OCI-LY1 (cell line): ENCODE data around the gene PPP1CA.
A peak's percentile ranks its signal among the peaks of the same experiment; 100 is the strongest.

Experiments used
- H2AFZ ChIP-seq: fragments of 200-600 bp; sonication (generic), shearing (Covaris generic); 2 replicates; pipeline ENCODE4 v1.6.0; 2014; ENCODE audit warnings: antibody characterized with exemption, mild to moderate bottlenecking, low read length
- H3F3A ChIP-seq: fragments of 200-600 bp; sonication (generic), shearing (Covaris generic); 2 replicates; pipeline ENCODE4 v1.6.0; 2014; ENCODE audit warnings: mild to moderate bottlenecking, antibody characterized with exemption, low read length, moderate library complexity; ENCODE audit not compliant: insufficient read depth
- H3K27ac ChIP-seq: fragments of 200-600 bp; sonication (generic); 2 replicates; pipeline ENCODE4 v1.5.1; 2014; ENCODE audit warnings: low read length, mixed run types, mild to moderate bottlenecking, low read depth; ENCODE audit not compliant: poor library complexity, severe bottlenecking
- H3K27me3 ChIP-seq: fragments of 200-600 bp; sonication (generic); 2 replicates; pipeline ENCODE4 v1.6.0; 2014; ENCODE audit warnings: antibody characterized with exemption, mild to moderate bottlenecking, low read length, moderate library complexity; ENCODE audit not compliant: insufficient read depth
- H3K36me3 ChIP-seq: fragments of 200-600 bp; sonication (generic); 2 replicates; pipeline ENCODE4 v1.6.1; 2014; ENCODE audit warnings: mild to moderate bottlenecking, antibody characterized with exemption, low read length, moderate library complexity, mixed read lengths; ENCODE audit not compliant: insufficient read depth
- H3K4me1 ChIP-seq: fragments of 200-600 bp; sonication (generic); 2 replicates; pipeline ENCODE4 v1.5.1; 2014; ENCODE audit warnings: mild to moderate bottlenecking, low read length, moderate library complexity; ENCODE audit not compliant: insufficient read depth, severe bottlenecking
- H3K4me2 ChIP-seq: fragments of 200-600 bp; sonication (generic), shearing (Covaris generic); 2 replicates; pipeline ENCODE4 v1.6.1; 2014; ENCODE audit warnings: low read length
- H3K4me3 ChIP-seq: fragments of 200-600 bp; sonication (generic); 2 replicates; pipeline ENCODE4 v1.5.1; 2014; ENCODE audit warnings: low read length, low read depth, mild to moderate bottlenecking, mixed read lengths; ENCODE audit not compliant: poor library complexity, severe bottlenecking
- H3K79me2 ChIP-seq: fragments of 200-600 bp; shearing (Covaris generic); 2 replicates; pipeline ENCODE4 v1.6.1; 2016; ENCODE audit warnings: mixed run types, low read length, mixed read lengths; ENCODE audit not compliant: insufficient read depth
- H3K9ac ChIP-seq: fragments of 200-600 bp; sonication (generic), shearing (Covaris generic); 2 replicates; pipeline ENCODE4 v1.6.1; 2014; ENCODE audit warnings: mild to moderate bottlenecking, low read length, mixed read lengths
- H3K9me2 ChIP-seq: fragments of 200-600 bp; sonication (generic), shearing (Covaris generic); 2 replicates; pipeline ENCODE4 v1.6.1; 2014; ENCODE audit warnings: low read depth, mild to moderate bottlenecking, low read length, mixed read lengths
- H3K9me3 ChIP-seq: fragments of 200-600 bp; shearing (Covaris generic); 2 replicates; pipeline ENCODE4 v1.6.1; 2014; ENCODE audit warnings: low read length, mixed read lengths
- H4K20me1 ChIP-seq: fragments of 200-600 bp; sonication (generic), shearing (Covaris generic); 2 replicates; pipeline ENCODE4 v1.6.0; 2016; ENCODE audit warnings: mild to moderate bottlenecking, low read length; ENCODE audit not compliant: insufficient read depth
- CTCF ChIP-seq: fragments of 200-600 bp; sonication (generic), shearing (Covaris generic); IDR thresholded peaks from 2 replicates; pipeline ENCODE4 v1.5.1; 2017; ENCODE audit warnings: mild to moderate bottlenecking, antibody characterized with exemption, low read length, moderate library complexity, mixed read lengths
- EZH2 ChIP-seq: fragments of 200-600 bp; sonication (generic), shearing (Covaris generic); IDR thresholded peaks from 2 replicates; pipeline ENCODE4 v1.8.0; 2017; ENCODE audit warnings: borderline replicate concordance, mixed run types, mild to moderate bottlenecking, antibody characterized with exemption, low read length, moderate library complexity, mixed read lengths

The PPP1CA gene

GRCh38 chr11:67389477-67389876 is 12.2 kb downstream of the PPP1CA start:
- Histone ChIP-seq H3K9ac (no peak overlapping the region), H3K4me3 (no peak overlapping the region), H2AFZ (no peak overlapping the region), H3K36me3 (peaks cover 11% of the 10 kb centered on the region; the same call in 1 of the 2 replicates), H3K9me2 (no peaks in the 10 kb centered on the region), H3F3A (no peaks in the 10 kb centered on the region), H3K27me3 (no peaks in the 10 kb centered on the region), H4K20me1 (no peaks in the 10 kb centered on the region), H3K79me2 (no peaks in the 10 kb centered on the region), H3K4me2 (no peak overlapping the region), H3K27ac (no peak overlapping the region), H3K4me1 (peaks cover 24% of the 10 kb centered on the region), H3K9me3 (no peaks in the 10 kb centered on the region)
- TF ChIP-seq EZH2: no peak
- peak; percentile 78 for TF ChIP-seq CTCF

GRCh38 chr11:67387518-67387917 is 14.1 kb downstream of the PPP1CA start:
- Histone ChIP-seq H3K4me3 (no peak overlapping the region), H4K20me1 (no peaks in the 10 kb centered on the region), H3K9ac (no peak overlapping the region), H3K27ac (no peak overlapping the region), H3F3A (no peaks in the 10 kb centered on the region), H2AFZ (no peak overlapping the region), H3K4me2 (no peak overlapping the region), H3K4me1 (peaks cover 13% of the 10 kb centered on the region), H3K79me2 (no peaks in the 10 kb centered on the region), H3K9me3 (no peaks in the 10 kb centered on the region), H3K9me2 (no peaks in the 10 kb centered on the region), H3K27me3 (no peaks in the 10 kb centered on the region; the same call in 1 of the 2 replicates), H3K36me3 (no peaks in the 10 kb centered on the region)
- no peak for TF ChIP-seq EZH2
- no peak for TF ChIP-seq CTCF

- Histone ChIP-seq H3K27ac (no peak overlapping the region), H2AFZ (no peak overlapping the region), H4K20me1 (no peaks in the 10 kb centered on the region), H3K4me2 (no peak overlapping the region), H3F3A (no peaks in the 10 kb centered on the region), H3K79me2 (no peaks in the 10 kb centered on the region), H3K4me1 (peaks cover 10% of the 10 kb centered on the region), H3K27me3 (no peaks in the 10 kb centered on the region; the same call in 1 of the 2 replicates), H3K36me3 (no peaks in the 10 kb centered on the region), H3K9me2 (no peaks in the 10 kb centered on the region), H3K4me3 (no peak overlapping the region), H3K9ac (no peak overlapping the region), H3K9me3 (no peaks in the 10 kb centered on the region)
- TF ChIP-seq CTCF: no peak
Measured at GRCh38 chr11:67387069-67387468, 14.6 kb downstream of the PPP1CA start.
